A549 (cell line): Measurements from ENCODE around the gene ANKRD55.

ENCODE experiments used
- CEBPB ChIP-seq, 2 experiments: fragments of >200 bp in 1 of 2; sonication (Bioruptor Twin) in 1 of 2; formaldehyde crosslinking in 1 of 2; IDR thresholded peaks; 2 replicates each; pipeline ENCODE4 v1.6.1; 2012 to 2016
- CTCF ChIP-seq: fragments of >200 bp; sonication (Bioruptor Twin); formaldehyde crosslinking; IDR thresholded peaks from 3 replicates; pipeline ENCODE4 v1.5.1; 2016
- EP300 ChIP-seq, 2 experiments: fragments of >200 bp; sonication (Bioruptor Twin); formaldehyde crosslinking; IDR thresholded peaks; 2 replicates in 1 of 2; 3 replicates in 1 of 2; pipeline ENCODE4 v1.6.1; 2016 to 2017
- MYC ChIP-seq: IDR thresholded peaks from 2 replicates; pipeline ENCODE4 v1.6.1; 2012; ENCODE audit warnings: mild to moderate bottlenecking, inconsistent platforms, low read length, improper control_type of control experiment, borderline replicate concordance
- POLR2A ChIP-seq: IDR thresholded peaks from 2 replicates; pipeline ENCODE4 v1.6.1; 2012; ENCODE audit warnings: mild to moderate bottlenecking, low read length

GRCh38 chr5:56077796-56078233 lies 155.3 kb downstream of the ANKRD55 start:
- TF ChIP-seq MYC: no peak
- no peak for TF ChIP-seq POLR2A
- no peak for TF ChIP-seq EP300 (IDR thresholded peaks at IDR 0.05)
- no peak for TF ChIP-seq CTCF
- no peak for TF ChIP-seq CEBPB (IDR thresholded peaks at IDR 0.05)
